K562 (cell line): ENCODE results near the gene MOK.
A peak's percentile ranks its signal among the peaks of the same experiment; 100 is the strongest.

Source experiments
- CCNT2 ChIP-seq: IDR thresholded peaks from 2 replicates; pipeline ENCODE4 v1.6.1; 2011; ENCODE audit warnings: borderline replicate concordance, low read depth, mild to moderate bottlenecking, moderate library complexity, mixed read lengths, low read length; ENCODE audit not compliant: insufficient read length; ENCODE audit errors: extremely low read depth
- GTF2F1 ChIP-seq: IDR thresholded peaks from 2 replicates; pipeline ENCODE4 v1.6.1; 2011; ENCODE audit warnings: low read depth, low read length, improper control_type of control experiment
- ZNF197 ChIP-seq: fragments of 200-800 bp; sonication (Bioruptor generic); IDR thresholded peaks from 2 replicates; pipeline ENCODE4 v1.6.1; 2016; ENCODE audit warnings: low read depth, missing genetic modification characterization, missing compliant biosample characterization
- TF ChIP-seq, protein P1 (sequence below), 3 experiments: IDR thresholded peaks in 2 of 3; conservative IDR thresholded peaks in 1 of 3; 2 replicates each; pipeline ENCODE4 v1.5.1; 2011 to 2012; ENCODE audit warnings: low read length in 3 of 3, mild to moderate bottlenecking in 3 of 3, control low read depth in 2 of 3, improper control_type of control experiment in 1 of 3, inconsistent platforms in 1 of 3, low read depth in 1 of 3, mixed read lengths in 1 of 3, moderate library complexity in 1 of 3; ENCODE audit not compliant: insufficient read depth in 2 of 3
- TF ChIP-seq, protein P2 (sequence below), 3 experiments: fragments of 200-800 bp in 1 of 3; sonication (Bioruptor generic) in 1 of 3; sonication (generic) in 1 of 3; formaldehyde crosslinking in 1 of 3; IDR thresholded peaks; 2 replicates each; pipeline versions ENCODE4 v1.6.1 to v1.8.0; 2016 to 2022; ENCODE audit warnings: mild to moderate bottlenecking in 2 of 3, missing compliant biosample characterization in 2 of 3, missing genetic modification characterization in 2 of 3, missing genetic modification reagents in 1 of 3
- TF ChIP-seq, protein P3 (sequence below): fragments of 150-350 bp; conservative IDR thresholded peaks from 2 replicates; pipeline ENCODE4 v1.6.1; 2014; ENCODE audit warnings: low read length

DNA sequence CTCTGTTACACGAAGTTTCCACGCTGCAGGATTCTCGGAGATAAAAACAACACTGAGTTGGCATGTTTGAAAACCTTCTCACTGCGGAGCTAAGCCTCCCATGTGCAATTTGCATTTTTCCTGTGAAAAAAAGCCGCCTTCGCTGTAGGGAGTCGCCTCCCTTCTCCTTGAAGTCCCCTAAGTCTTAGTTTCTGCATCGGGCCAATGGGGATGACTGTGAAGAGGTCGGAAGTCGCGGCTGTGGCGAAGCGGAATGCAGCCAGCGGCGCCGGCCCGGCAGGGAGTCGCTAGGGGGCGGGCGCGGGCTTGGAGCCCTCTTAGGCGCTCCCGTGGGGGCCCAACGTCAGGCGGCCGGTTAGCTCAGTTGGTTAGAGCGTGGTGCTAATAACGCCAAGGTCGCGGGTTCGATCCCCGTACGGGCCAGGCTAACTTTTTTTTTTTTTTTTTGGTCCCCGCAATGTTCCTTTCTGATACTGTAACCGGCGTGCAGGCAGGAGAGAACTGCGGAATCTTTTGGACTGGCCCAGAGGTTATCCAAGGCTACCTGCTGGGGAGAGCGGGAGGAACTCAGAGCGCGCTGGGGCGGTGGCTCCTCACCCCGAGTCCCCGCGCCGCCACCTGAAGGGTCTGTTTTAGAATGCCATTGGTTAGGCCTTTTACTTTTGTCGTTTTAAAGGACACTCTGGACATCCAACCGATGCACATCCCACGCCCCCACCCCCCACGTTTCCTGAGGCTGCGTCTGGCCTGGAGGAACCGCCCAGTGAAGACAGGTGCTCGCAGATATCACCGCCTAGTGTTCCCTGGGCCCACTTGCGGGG lies 12.0 kb upstream of the MOK start:
- TF ChIP-seq, protein P1, sequence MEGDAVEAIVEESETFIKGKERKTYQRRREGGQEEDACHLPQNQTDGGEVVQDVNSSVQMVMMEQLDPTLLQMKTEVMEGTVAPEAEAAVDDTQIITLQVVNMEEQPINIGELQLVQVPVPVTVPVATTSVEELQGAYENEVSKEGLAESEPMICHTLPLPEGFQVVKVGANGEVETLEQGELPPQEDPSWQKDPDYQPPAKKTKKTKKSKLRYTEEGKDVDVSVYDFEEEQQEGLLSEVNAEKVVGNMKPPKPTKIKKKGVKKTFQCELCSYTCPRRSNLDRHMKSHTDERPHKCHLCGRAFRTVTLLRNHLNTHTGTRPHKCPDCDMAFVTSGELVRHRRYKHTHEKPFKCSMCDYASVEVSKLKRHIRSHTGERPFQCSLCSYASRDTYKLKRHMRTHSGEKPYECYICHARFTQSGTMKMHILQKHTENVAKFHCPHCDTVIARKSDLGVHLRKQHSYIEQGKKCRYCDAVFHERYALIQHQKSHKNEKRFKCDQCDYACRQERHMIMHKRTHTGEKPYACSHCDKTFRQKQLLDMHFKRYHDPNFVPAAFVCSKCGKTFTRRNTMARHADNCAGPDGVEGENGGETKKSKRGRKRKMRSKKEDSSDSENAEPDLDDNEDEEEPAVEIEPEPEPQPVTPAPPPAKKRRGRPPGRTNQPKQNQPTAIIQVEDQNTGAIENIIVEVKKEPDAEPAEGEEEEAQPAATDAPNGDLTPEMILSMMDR (IDR thresholded peaks at IDR 0.05 in 2 of 3, conservative IDR thresholded peaks at IDR 0.05 in 1 of 3; ENCODE audit: insufficient read depth in 2 of 3, low read depth in 1 of 3, low read length in 3 of 3), result peak; percentile 66 to 71 (median 68)
- no peak for TF ChIP-seq ZNF197 (CRISPR knock-in tag)
- TF ChIP-seq CCNT2, result peak; percentile 25
- TF ChIP-seq, protein P2, sequence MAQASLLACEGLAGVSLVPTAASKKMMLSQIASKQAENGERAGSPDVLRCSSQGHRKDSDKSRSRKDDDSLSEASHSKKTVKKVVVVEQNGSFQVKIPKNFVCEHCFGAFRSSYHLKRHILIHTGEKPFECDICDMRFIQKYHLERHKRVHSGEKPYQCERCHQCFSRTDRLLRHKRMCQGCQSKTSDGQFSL (CRISPR knock-in tag; IDR thresholded peaks at IDR 0.05), result 0 out of 2 replicates have a peak, but pooled peaks have one; percentile 35
- TF ChIP-seq, protein P2 (tag; IDR thresholded peaks at IDR 0.05), result no peak
- TF ChIP-seq GTF2F1, result no peak
- TF ChIP-seq, protein P3, sequence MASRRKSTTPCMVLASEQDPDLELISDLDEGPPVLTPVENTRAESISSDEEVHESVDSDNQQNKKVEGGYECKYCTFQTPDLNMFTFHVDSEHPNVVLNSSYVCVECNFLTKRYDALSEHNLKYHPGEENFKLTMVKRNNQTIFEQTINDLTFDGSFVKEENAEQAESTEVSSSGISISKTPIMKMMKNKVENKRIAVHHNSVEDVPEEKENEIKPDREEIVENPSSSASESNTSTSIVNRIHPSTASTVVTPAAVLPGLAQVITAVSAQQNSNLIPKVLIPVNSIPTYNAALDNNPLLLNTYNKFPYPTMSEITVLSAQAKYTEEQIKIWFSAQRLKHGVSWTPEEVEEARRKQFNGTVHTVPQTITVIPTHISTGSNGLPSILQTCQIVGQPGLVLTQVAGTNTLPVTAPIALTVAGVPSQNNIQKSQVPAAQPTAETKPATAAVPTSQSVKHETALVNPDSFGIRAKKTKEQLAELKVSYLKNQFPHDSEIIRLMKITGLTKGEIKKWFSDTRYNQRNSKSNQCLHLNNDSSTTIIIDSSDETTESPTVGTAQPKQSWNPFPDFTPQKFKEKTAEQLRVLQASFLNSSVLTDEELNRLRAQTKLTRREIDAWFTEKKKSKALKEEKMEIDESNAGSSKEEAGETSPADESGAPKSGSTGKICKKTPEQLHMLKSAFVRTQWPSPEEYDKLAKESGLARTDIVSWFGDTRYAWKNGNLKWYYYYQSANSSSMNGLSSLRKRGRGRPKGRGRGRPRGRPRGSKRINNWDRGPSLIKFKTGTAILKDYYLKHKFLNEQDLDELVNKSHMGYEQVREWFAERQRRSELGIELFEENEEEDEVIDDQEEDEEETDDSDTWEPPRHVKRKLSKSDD, result no peak; the same call in 1 of the 2 replicates
